Dermis microvascular lymphatic vessel endothelial cell (primary cell): Measurements from ENCODE around the gene ENSA. TPM values are rescaled to one million over a fixed set of nuclear protein-coding genes. Genes with fewer than 3 reads are reported as not detected.
"Not testable (repeated sequence)": the region's sequence is repeated elsewhere in the genome, so short reads cannot be mapped to it uniquely, and the experiment has no call there.

Experiments used
- DNase-seq, 2 donors: peaks; one replicate each; pipeline versions ENCODE4 v3.0.0 to v3.0.0-alpha.2; 2010; ENCODE audit warnings: low read depth in 2 of 2
- total RNA-seq: library from RNA; depleted of rRNA; stranded (reverse); fragments of >200 nt; gene quantifications from 2 replicates; pipeline ENCODE4 v1.2.1, GENCODE V29; 2014

Gene ENSA
- total RNA-seq, 1 donor from 2014 or later: 95.8 TPM

DNA sequence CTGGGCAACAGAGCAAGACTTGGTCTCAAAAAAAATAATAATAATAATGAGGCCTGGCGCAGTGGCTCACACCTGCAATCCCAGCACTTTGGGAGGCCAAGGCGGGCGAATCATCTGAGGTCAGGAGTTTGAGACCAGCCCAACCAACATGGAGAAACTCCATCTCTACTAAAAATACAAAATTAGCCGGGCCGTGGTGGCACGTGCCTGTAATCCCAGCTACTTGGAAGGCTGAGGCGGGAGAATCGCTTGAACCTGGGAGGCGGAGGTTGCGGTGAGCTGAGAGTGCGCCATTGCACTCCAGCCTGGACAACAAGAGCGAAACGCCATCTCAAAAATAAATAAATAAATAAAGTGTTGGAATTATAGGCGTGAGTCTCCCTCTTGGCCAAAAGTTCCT lies 47.5 kb downstream of the ENSA start:
- not testable (repeated sequence) for DNase-seq

DNA sequence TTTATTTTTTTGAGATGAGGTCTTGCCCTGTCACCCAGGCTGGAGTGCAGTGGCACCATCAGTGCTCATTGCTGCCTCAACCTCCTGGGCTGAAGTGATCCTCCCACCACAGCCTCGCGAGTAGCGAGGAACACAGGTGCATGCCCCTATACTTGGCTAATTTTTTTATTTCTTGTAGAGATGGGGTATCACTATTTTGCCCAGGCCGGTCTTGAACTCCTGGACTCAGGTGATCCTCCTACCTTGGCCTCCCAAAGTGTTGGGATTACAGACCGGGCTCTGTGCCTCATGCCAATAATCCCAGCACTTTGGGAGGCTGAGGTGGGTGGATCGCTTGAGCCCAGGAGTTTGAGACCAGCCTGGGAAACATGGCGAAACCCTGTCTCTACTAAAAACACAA lies 48.0 kb downstream of the ENSA start:
- DNase-seq: not testable (repeated sequence)

GRCh38 chr1:150580966-150581365 lies 48.4 kb downstream of the ENSA start:
- DNase-seq: not testable (repeated sequence)

DNA sequence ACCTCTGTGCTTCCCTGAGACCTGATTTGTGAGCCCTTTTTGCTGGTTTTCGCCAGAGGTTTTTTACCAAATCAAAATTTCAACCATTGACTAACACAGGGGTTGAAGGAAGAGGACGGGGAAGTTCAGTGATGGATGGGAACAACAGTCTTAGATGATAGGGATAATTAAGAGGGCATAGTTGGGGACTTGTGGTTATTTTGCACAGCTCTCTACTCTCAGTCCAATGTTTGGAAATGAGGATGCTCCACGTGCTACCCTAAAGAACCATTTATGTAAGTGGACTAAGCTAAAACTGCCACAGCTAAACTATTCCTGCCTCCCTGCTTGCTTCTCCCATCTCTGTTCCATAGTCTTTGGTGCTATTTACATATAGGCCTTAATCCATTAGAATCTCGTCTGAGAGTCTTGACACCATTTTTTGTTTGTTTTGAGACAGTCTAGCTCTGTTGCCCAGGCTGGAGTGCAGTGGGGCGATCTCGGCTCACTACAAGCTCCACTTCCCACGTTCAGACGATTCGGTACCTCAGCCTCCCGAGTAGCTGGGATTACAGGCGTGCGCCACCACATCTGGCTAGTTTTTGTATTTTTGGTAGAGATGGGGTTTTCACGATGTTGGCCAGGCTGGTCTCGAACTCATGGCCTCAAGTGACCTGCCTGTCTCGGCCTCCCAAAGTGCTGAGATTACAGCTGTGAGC lies 49.3 kb downstream of the ENSA start:
- no peak for DNase-seq

DNA sequence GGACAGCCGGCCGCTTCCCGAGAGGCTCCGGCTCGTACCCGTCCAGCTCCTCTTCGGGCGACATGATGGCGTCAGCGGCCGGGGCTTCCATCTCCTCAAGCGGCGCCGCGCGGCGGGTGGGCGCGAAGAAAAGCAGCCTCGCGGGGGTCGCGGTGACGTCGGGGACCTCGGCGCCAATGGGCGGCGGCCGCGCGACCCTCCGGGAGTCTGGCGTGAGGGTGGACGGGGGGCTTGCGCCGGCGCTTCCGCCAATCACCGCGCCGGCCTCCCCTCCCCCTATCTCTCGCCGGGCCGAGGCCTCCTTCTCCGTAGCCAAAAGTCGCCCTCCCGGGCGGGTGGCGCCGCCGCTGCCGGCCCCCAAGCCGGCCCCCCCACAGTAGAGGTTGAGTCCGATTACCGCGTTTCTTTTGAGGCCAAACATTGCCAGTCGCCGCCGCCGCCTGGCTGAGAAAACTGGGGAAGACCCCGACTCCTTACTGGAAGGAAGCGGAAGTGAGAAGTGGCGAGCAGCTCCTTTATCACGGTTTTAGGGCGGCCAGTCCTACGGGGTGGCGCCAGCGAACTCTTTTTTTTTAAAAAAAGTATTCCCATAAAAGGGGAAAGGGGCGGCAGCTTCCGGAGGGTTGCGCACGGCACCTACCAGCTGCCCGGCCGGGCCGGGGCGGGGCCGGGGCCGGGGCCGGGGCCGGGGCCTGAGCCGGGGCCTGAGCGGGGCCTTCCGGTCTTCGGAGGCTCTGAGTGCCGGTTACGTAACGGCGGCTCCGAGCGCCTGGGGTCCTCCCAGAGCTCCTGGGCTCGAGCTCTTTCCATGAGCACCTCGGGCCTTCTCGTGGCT lies 50.1 kb downstream of the ENSA start, which contains the start of gene MCL1:
Gene MCL1 (minus strand): TSS at position 501 of the 835 bp plus-strand sequence. CDS start 80 bp downstream, at position 421.
- DNase-seq: peak; percentile 91 to 96

DNA sequence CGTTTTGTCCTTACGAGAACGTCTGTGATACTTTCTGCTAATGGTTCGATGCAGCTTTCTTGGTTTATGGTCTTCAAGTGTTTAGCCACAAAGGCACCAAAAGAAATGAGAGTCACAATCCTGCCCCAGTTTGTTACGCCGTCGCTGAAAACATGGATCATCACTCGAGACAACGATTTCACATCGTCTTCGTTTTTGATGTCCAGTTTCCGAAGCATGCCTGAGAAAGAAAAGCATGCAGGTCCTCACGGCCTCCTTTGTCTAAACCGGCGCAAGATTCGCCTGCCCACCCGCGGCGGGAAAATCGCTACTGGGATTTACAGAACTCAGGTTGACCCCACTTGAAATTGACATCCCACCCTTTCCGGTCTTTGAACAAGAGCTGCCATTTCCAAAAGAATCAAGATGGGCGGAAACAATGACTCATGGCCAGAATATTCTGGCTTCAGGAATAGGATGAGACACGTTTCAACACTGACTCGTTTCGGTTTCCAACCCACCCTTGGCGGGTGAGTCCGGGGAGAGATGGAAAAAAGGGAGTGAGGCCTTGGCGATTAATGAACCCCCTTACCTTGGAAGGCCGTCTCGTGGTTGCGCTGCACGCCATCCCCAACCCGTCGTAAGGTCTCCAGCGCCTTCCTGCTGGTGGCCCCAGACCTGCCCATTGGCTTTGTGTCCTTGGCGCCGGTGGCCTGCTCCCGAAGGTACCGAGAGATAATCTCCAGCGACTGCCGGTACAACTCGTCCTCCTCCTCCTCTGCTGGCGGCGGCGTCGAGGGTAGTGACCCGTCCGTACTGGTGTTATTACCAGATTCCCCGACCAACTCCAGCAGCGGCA lies 50.9 kb downstream of the ENSA start:
- peak; percentile 90 to 95 for DNase-seq

GRCh38 chr1:150577557-150578271 lies 51.7 kb downstream of the ENSA start:
- DNase-seq: peak in 1 of 2 donors; percentile 39

DNA sequence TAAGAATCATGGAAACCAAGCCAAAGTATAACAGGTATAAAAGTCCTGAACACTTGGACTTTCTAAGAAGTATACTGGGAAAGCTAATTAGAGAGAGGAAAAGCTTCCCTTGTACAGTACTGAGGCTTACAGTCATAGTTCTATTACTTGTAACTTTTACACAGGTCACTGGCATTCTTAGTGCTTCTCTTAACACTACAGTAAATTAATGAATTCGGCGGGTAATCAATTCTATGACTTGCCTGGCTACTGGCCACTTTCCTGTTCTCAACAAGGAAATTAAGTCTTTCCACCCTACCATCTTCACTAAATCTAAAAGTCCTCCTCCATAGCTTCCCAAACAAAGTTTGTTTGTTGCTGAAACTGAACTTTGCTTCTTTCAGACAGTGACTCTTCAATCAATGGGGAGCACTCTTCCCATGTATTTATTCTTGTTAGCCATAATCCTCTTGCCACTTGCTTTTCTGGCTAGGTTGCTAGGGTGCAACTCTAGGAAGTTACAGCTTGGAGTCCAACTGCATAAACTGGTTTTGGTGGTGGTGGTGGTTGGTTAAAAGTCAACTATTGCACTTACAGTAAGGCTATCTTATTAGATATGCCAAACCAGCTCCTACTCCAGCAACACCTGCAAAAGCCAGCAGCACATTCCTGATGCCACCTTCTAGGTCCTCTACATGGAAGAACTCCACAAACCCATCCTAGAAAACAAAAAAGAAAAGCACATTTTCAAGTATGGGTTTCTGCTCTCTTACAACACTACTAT lies 52.4 kb downstream of the ENSA start:
- DNase-seq: no peak

DNA sequence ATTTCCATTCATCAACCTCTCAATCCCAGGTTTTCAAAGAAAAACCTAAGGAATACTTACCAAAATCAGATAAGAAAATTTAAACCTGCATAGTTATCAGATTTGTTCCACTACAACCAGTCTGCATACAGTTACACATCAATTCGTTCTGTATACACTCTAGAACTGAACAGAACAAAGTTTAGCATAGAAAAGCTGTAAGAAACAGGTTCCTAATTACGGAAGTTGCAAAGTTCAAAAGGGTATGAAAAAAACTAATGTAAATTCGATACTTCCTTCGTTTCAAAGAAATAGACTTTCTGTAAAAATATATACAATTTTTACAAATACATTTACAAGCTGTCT lies 53.1 kb downstream of the ENSA start:
- DNase-seq: no peak

- DNase-seq: no peak
Observed at GRCh38 chr1:150575518-150576366, 53.7 kb downstream of the ENSA start.

- no peak for DNase-seq
Observed at GRCh38 chr1:150575072-150575489, 54.3 kb downstream of the ENSA start.

DNA sequence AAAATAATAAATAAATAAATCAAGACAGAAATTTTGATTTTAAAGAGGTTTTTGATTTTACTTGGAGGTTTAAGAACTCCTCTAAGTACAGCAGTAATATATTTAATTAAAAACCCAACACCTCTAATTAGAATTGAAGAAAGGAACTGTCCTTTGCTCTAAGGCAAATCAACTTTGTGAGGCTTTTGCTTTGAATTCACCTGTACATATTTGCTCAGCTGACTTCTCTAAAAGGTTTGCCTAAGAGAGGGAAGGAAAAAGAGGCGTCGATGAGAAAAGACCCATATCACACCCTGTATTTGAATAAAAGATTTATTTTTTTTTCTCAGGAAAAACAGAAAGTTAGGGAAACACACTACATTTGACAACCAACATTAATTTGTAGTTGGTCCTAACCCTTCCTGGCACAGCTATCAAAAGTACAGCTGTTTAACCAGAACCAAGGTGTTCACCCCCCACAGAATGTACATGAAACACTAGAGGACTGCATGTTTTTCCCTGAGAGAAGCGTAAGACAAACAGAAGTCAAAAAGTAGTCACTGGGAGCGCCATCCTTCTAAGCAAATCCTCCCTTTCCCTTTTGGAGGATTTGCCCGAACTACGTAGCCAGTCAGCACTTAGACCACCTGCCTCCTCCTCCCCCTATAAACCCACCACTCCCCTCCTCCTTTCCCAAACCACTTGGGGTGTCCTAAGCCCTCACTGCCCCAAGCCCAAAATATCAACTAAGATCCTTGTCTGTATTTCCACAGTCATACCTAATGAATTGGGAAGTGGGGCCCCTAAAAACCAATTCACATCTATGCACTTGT lies 54.9 kb downstream of the ENSA start:
- DNase-seq: no peak

- DNase-seq: not testable (repeated sequence)
Observed at GRCh38 chr1:150573648-150574071, 55.8 kb downstream of the ENSA start.

- DNase-seq: no peak
Observed at GRCh38 chr1:150572918-150573647, 56.3 kb downstream of the ENSA start.
